ENCODE results near the gene TTI1. TPM values are rescaled to one million over a fixed set of nuclear protein-coding genes. Genes with fewer than 3 reads are reported as not detected.

The TTI1 gene
- total and polyA plus RNA-seq, 2 of the 13 experiments (the other 11 are each of a cell fraction or from before 2014, with no cell fraction given), result 22.9 to 39.8 TPM

GRCh38 chr20:37984018-37984785 lies 49.1 kb downstream of the TTI1 start (continued):
- TF ChIP-seq ADNP (CRISPR knock-in tag; IDR thresholded peaks at IDR 0.05) (no peak), ZNF30 (CRISPR knock-in tag; IDR thresholded peaks at IDR 0.05) (no peak), ZNF609 (CRISPR knock-in tag; IDR thresholded peaks at IDR 0.05; ENCODE audit: borderline replicate concordance) (peak; percentile 34; the same call in 1 of the 2 replicates), ZZZ3 (CRISPR knock-in tag; IDR thresholded peaks at IDR 0.05; ENCODE audit: borderline replicate concordance) (no peak), NFE2 (CRISPR knock-in tag; IDR thresholded peaks at IDR 0.05) (no peak), FOSL1 (CRISPR knock-in tag; IDR thresholded peaks at IDR 0.05; ENCODE audit: borderline replicate concordance) (no peak), PHF20 (CRISPR knock-in tag; IDR thresholded peaks at IDR 0.05) (peak; percentile 46; the same call in 1 of the 2 replicates), ZNF251 (CRISPR knock-in tag; IDR thresholded peaks at IDR 0.05) (no peak), ZNF501 (CRISPR knock-in tag; IDR thresholded peaks at IDR 0.05) (0 out of 2 replicates have a peak, but pooled peaks have one; percentile 15), ZFX (CRISPR knock-in tag; IDR thresholded peaks at IDR 0.05; ENCODE audit: low read depth) (peak; percentile 50; the same call in 1 of the 2 replicates), RFX5 (IDR thresholded peaks at IDR 0.05; ENCODE audit: low read depth, low read length) (0 out of 2 replicates have a peak, but pooled peaks have one; percentile 31), YY1 (IDR thresholded peaks at IDR 0.05; ENCODE audit: insufficient read depth, insufficient replicate concordance, low read depth, low read length) (peak; percentile 54), NR0B2 (CRISPR knock-in tag; IDR thresholded peaks at IDR 0.05) (no peak), ZNF3 (CRISPR knock-in tag; IDR thresholded peaks at IDR 0.05) (no peak), ZNF431 (CRISPR knock-in tag; IDR thresholded peaks at IDR 0.05; ENCODE audit: borderline replicate concordance, low read depth) (no peak), LCORL (IDR thresholded peaks at IDR 0.05) (no peak), LCORL (CRISPR knock-in tag; IDR thresholded peaks at IDR 0.05) (peak; percentile 83), ZNF709 (CRISPR knock-in tag; IDR thresholded peaks at IDR 0.05) (peak; percentile 83), SNAPC2 (CRISPR knock-in tag; IDR thresholded peaks at IDR 0.05) (0 out of 2 replicates have a peak, but pooled peaks have one; percentile 45), RARA (CRISPR knock-in tag; IDR thresholded peaks at IDR 0.05) (peak; percentile 67), ZNF563 (CRISPR knock-in tag; IDR thresholded peaks at IDR 0.05) (peak; percentile 74; the same call in 1 of the 2 replicates), TCF7 (IDR thresholded peaks at IDR 0.05; ENCODE audit: low read depth) (peak; percentile 42; the same call in 1 of the 2 replicates), DNMT1 (CRISPR knock-in tag; IDR thresholded peaks at IDR 0.05) (0 out of 2 replicates have a peak, but pooled peaks have one; percentile 82), NFYB (CRISPR knock-in tag; IDR thresholded peaks at IDR 0.05) (no peak), ZNF768 (CRISPR knock-in tag; IDR thresholded peaks at IDR 0.05) (peak; percentile 30; the same call in 1 of the 2 replicates), KLF15 (CRISPR knock-in tag; IDR thresholded peaks at IDR 0.05; ENCODE audit: borderline replicate concordance) (no peak; the same call in 1 of the 2 replicates), ZNF660 (CRISPR knock-in tag; IDR thresholded peaks at IDR 0.05; ENCODE audit: borderline replicate concordance, low read depth) (no peak)

Measured in HepG2 (cell line).